ENCODE results near the gene KCNK2. TPM values are rescaled to one million over a fixed set of nuclear protein-coding genes. Genes with fewer than 3 reads are reported as not detected.

KCNK2 gene
- total and polyA plus RNA-seq, 10 of the 15 experiments (the other 5 are each of a cell fraction or from before 2014, with no cell fraction given) = 0.04 to 0.13 (median 0.08) TPM; not detected in 4

DNA sequence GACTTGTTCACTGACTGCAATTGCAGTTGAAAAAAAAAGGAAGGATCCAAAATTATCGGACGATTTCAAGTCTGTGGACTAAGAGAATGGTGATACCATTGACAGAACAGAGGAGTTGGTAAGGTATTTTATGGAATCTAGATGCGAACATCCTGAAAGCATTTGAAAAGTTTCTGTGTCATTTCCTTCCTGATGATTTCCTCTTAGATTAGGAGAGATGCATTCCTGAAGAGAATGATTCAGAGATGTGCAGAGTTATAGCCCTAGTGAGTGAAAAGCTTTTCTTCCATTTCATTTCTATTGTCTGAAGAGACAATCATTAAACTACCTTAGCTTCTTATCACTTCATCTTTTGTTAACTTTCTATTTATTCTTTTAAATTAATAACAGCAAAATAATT is 200.0 kb downstream of the KCNK2 start:
- WGBS (ENCODE audit: insufficient coverage, insufficient replicate concordance, low lambda C conversion rate, missing lambda C conversion rate) = 30% methylated on average over 3 of the region's 3 CpGs
- Histone ChIP-seq H3K4me1 (ENCODE audit: control insufficient read depth, insufficient read depth, low read length) (no peaks in the 10 kb centered on the region), H3K27me3 (replicated peaks in 1 of 2; ENCODE audit: control insufficient read depth in 2 of 2, insufficient read depth in 2 of 2, low read length in 1 of 2) (no peaks in the 10 kb centered on the region), H2AFZ (ENCODE audit: control insufficient read depth, low read depth, low read length) (no peak overlapping the region), H3K9ac (ENCODE audit: control insufficient read depth, insufficient read depth, low read length) (no peak overlapping the region), H3K36me3 (ENCODE audit: control insufficient read depth in 2 of 2, insufficient read depth in 2 of 2, low read length in 1 of 2) (no peaks in the 10 kb centered on the region), H4K20me1 (ENCODE audit: control insufficient read depth, insufficient read depth) (no peaks in the 10 kb centered on the region), H3K4me2 (ENCODE audit: control insufficient read depth, insufficient read depth) (no peak overlapping the region), H3K9me3 (replicated peaks; ENCODE audit: control insufficient read depth, insufficient read depth, low read length) (no peaks in the 10 kb centered on the region), H3K27ac (ENCODE audit: control insufficient read depth, insufficient read depth) (no peak overlapping the region), H3K4me3 (no peak overlapping the region), H3K79me2 (ENCODE audit: control insufficient read depth, insufficient read depth, low read length) (no peaks in the 10 kb centered on the region)
- no TSS peak for BruUV-seq (replicated peaks)
- RAD21 ChIA-PET (ENCODE audit: unreplicated experiment) = interaction anchor here (0.5 kb wide), 1 partner anchor 32 kb away, joined by 3 read pairs; no protein-coding TSS in a partner anchor
- no peak for TF ChIP-seq RELA (IDR thresholded peaks at IDR 0.05; ENCODE audit: borderline replicate concordance, partially characterized antibody)
- TF ChIP-seq MTA2 (IDR thresholded peaks at IDR 0.05; ENCODE audit: low read depth) = no peak
- TF ChIP-seq GABPA (IDR thresholded peaks at IDR 0.05; ENCODE audit: low read depth) = no peak
- no peak for TF ChIP-seq ZBED1 (IDR thresholded peaks at IDR 0.05; ENCODE audit: borderline replicate concordance)
- TF ChIP-seq, protein P1, sequence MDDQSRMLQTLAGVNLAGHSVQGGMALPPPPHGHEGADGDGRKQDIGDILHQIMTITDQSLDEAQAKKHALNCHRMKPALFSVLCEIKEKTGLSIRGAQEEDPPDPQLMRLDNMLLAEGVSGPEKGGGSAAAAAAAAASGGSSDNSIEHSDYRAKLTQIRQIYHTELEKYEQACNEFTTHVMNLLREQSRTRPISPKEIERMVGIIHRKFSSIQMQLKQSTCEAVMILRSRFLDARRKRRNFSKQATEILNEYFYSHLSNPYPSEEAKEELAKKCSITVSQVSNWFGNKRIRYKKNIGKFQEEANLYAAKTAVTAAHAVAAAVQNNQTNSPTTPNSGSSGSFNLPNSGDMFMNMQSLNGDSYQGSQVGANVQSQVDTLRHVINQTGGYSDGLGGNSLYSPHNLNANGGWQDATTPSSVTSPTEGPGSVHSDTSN (IDR thresholded peaks at IDR 0.05; ENCODE audit: insufficient replicate concordance, low read depth, low read length) = no peak
- TF ChIP-seq IKZF1 (conservative IDR thresholded peaks at IDR 0.05) = no peak
- FAIRE-seq = no peak
- intact Hi-C loops (cut with micrococcal nuclease; ENCODE audit: unreplicated experiment) (no loop called here), in situ Hi-C loops (cut with MboI) (no loop called here)
- CTCF ChIA-PET = no interaction called here
- POLR2A ChIA-PET = no interaction called here
- DNase-seq (ENCODE audit: low read depth, low spot score) = no peak
- no peak for ATAC-seq
- SMC1A ChIA-PET (ENCODE audit: uncharacterized antibody, unreplicated experiment) = no interaction called here

Data from GM12878 (cell line).